HS-5 (cell line): ENCODE results near the gene TCERG1L.
"Not testable (repeated sequence)": the region's sequence is repeated elsewhere in the genome, so short reads cannot be mapped to it uniquely, and the experiment has no call there.

ENCODE experiments used
- DNase-seq: peaks from one replicate; pipeline ENCODE4 v3.0.0-alpha.2; 2012; ENCODE audit warnings: low read depth

The TCERG1L gene

GRCh38 chr10:131311661-131312477 lies at the start of gene TCERG1L:
TCERG1L (minus strand) TSS chr10:131311721; CDS start chr10:131311635, 86 bp downstream.
- no peak for DNase-seq

- DNase-seq: no peak
Observed at GRCh38 chr10:131358741-131359442, 47.4 kb upstream of the TCERG1L start.

- DNase-seq: no peak
Observed at GRCh38 chr10:131356442-131356841, 44.9 kb upstream of the TCERG1L start.

- no peak for DNase-seq
Observed at GRCh38 chr10:131355881-131356280, 44.4 kb upstream of the TCERG1L start.

GRCh38 chr10:131355056-131355455 lies 43.5 kb upstream of the TCERG1L start:
- no peak for DNase-seq

GRCh38 chr10:131354380-131354779 lies 42.9 kb upstream of the TCERG1L start:
- no peak for DNase-seq

GRCh38 chr10:131352765-131353290 lies 41.3 kb upstream of the TCERG1L start:
- no peak for DNase-seq

GRCh38 chr10:131350660-131351059 lies 39.1 kb upstream of the TCERG1L start:
- DNase-seq: no peak

GRCh38 chr10:131350245-131350644 lies 38.7 kb upstream of the TCERG1L start:
- DNase-seq: no peak

GRCh38 chr10:131346456-131346855 lies 34.9 kb upstream of the TCERG1L start:
- no peak for DNase-seq

- no peak for DNase-seq
Observed at GRCh38 chr10:131345691-131346090, 34.2 kb upstream of the TCERG1L start.

GRCh38 chr10:131344747-131345146 lies 33.2 kb upstream of the TCERG1L start:
- DNase-seq: no peak

- no peak for DNase-seq
Observed at GRCh38 chr10:131337741-131338140, 26.2 kb upstream of the TCERG1L start.

- no peak for DNase-seq
Observed at GRCh38 chr10:131332821-131333220, 21.3 kb upstream of the TCERG1L start.

- no peak for DNase-seq
Observed at GRCh38 chr10:131323880-131324279, 12.4 kb upstream of the TCERG1L start.

- DNase-seq: no peak
Observed at GRCh38 chr10:131323025-131323424, 11.5 kb upstream of the TCERG1L start.

- DNase-seq: not testable (repeated sequence)
Observed at GRCh38 chr10:131322575-131322974, 11.1 kb upstream of the TCERG1L start.

- DNase-seq: no peak
Observed at GRCh38 chr10:131320860-131321604, 9.5 kb upstream of the TCERG1L start.

- DNase-seq: no peak
Observed at GRCh38 chr10:131318814-131319213, 7.3 kb upstream of the TCERG1L start.

GRCh38 chr10:131318291-131318690 lies 6.8 kb upstream of the TCERG1L start:
- DNase-seq: no peak

- DNase-seq: no peak
Observed at GRCh38 chr10:131316321-131317075, 5.0 kb upstream of the TCERG1L start.

- DNase-seq: no peak
Observed at GRCh38 chr10:131315344-131315743, 3.8 kb upstream of the TCERG1L start.
